ENCODE measurements around the gene TNS1.

DNA sequence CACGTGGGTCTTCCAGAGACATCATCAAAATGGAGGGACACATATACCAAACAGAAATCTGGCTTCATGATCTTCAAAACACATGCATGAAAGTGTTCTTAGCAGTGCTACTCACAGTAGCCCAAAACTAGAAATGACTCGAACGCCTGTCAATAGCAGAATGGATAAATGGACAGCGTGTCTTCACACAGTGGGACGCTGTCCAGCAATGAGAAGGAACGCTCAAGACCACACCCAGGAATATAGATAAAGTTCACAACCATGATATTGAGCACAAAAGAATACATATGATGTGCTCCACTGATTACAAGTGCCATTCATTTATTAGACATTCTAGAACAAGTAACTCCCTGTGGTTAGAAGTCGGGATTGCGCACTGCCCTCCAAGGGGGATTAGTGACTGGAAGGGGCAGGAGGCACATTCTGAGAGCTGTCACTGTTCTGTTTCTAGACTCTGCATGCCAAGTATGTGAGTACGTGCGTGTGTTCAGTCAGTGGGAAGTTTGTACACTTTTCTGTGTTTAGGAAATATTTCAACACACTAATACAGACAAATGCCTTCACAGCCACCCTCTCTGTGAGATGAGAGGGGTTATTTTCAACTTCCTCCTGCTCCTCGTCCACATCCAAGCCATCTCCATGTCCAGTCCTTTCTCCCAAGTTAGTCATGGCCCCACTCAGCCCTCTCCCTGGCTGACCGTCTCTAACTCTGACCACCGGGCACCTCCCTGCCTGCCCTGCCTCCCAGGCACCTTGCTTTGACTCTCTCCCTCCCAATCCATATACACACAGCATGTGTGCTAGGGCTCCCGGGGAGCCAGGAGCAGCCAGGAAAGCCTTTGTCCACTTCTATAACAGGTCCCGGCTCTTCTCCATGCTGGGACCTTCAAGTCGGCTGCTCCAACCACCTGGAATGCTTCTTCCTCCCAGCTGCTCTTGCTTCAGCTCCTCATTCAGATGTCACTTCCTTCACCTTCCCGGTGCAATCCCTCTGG lies 26.9 kb upstream of the TNS1 start:
- TF ChIP-seq EZH2 (IDR thresholded peaks at IDR 0.05) (no peak), POLR2AphosphoS5 (IDR thresholded peaks at IDR 0.05; ENCODE audit: borderline replicate concordance, low read depth, low read length) (no peak), FOXP2 (optimal IDR thresholded peaks at IDR 0.05; ENCODE audit: control extremely low read depth, extremely low read length, insufficient read depth) (no peak)

Measured in SK-N-MC (cell line).